Measurements from ENCODE around the gene EPO.
"Not testable (repeated sequence)": the region's sequence is repeated elsewhere in the genome, so short reads cannot be mapped to it uniquely, and the experiment has no call there.

DNA sequence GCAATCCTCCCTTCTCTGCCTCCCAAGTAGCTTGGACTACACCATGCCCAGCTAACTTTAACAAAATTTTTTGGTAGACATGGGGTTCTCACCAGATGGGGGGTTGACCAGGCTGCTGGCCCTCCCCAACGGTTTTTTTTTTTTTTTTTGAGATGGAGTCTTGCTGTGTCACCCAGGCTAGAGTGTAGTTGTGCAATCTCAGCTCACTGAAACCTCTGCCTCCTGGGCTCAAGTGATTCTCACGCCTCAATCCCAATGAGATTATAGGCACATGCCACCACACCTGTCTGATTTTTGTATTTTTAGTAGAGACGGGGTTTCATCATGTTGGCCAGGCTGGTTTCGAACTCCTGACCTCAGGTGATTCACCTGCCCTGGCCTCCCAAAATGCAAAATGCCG lies 42.6 kb downstream of the EPO start:
- TF ChIP-seq, protein P1, sequence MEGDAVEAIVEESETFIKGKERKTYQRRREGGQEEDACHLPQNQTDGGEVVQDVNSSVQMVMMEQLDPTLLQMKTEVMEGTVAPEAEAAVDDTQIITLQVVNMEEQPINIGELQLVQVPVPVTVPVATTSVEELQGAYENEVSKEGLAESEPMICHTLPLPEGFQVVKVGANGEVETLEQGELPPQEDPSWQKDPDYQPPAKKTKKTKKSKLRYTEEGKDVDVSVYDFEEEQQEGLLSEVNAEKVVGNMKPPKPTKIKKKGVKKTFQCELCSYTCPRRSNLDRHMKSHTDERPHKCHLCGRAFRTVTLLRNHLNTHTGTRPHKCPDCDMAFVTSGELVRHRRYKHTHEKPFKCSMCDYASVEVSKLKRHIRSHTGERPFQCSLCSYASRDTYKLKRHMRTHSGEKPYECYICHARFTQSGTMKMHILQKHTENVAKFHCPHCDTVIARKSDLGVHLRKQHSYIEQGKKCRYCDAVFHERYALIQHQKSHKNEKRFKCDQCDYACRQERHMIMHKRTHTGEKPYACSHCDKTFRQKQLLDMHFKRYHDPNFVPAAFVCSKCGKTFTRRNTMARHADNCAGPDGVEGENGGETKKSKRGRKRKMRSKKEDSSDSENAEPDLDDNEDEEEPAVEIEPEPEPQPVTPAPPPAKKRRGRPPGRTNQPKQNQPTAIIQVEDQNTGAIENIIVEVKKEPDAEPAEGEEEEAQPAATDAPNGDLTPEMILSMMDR (IDR thresholded peaks at IDR 0.05; ENCODE audit: low read length) = not testable (repeated sequence)
- not testable (repeated sequence) for TF ChIP-seq EZH2 (optimal IDR thresholded peaks at IDR 0.05; ENCODE audit: low read depth, low read length); EZH2phosphoT487 (IDR thresholded peaks at IDR 0.05; ENCODE audit: low read length)
